GM13977 (cell line): Measurements from ENCODE around the gene PLA2G3.

Experiments
- DNase-seq: peaks from one replicate; pipeline ENCODE4 v3.0.0; 2012; ENCODE audit warnings: low spot score
- CTCF ChIP-seq: IDR thresholded peaks from 2 replicates; pipeline ENCODE4 v1.5.1; 2012; ENCODE audit warnings: mild to moderate bottlenecking, control low read depth; ENCODE audit not compliant: insufficient read depth; ENCODE audit errors: extremely low read depth, missing control alignments
- in situ Hi-C: fragments of 300-500 bp; cut with MboI; formaldehyde crosslinking; loops from one replicate; pipeline ENCODE4 v1.12.0; 2022; ENCODE audit warnings: low sequenced_read_pairs, low pct_unique_long_range_greater_than_20kb, mixed read lengths, inconsistent platforms; ENCODE audit not compliant: unreplicated experiment

Gene PLA2G3

GRCh38 chr22:31161386-31161785 is 21.1 kb upstream of the PLA2G3 start:
- no peak for DNase-seq
- in situ Hi-C loops = no loop called here
- no peak for TF ChIP-seq CTCF

GRCh38 chr22:31160328-31160978 is 20.1 kb upstream of the PLA2G3 start:
- in situ Hi-C loops = no loop called here
- DNase-seq = peak; percentile 27
- TF ChIP-seq CTCF = no peak

- TF ChIP-seq CTCF = no peak
- in situ Hi-C loops = no loop called here
- DNase-seq = no peak
Observed at GRCh38 chr22:31155422-31155821, 15.1 kb upstream of the PLA2G3 start.

- DNase-seq = no peak
- in situ Hi-C loops = no loop called here
- TF ChIP-seq CTCF = no peak
Observed at GRCh38 chr22:31154975-31155374, 14.7 kb upstream of the PLA2G3 start.

GRCh38 chr22:31153357-31153756 is 13.0 kb upstream of the PLA2G3 start:
- in situ Hi-C loops = no loop called here
- DNase-seq = no peak
- no peak for TF ChIP-seq CTCF

GRCh38 chr22:31151872-31152271 is 11.6 kb upstream of the PLA2G3 start:
- no peak for TF ChIP-seq CTCF

More at GRCh38 chr22:31151872-31152271, 11.6 kb upstream of the PLA2G3 start:
- DNase-seq = no peak
- in situ Hi-C loops = no loop called here
